ENCODE data around the gene COG5. TPM values are rescaled to one million over a fixed set of nuclear protein-coding genes. Genes with fewer than 3 reads are reported as not detected.

The COG5 gene
- total and polyA plus RNA-seq, 9 of the 15 experiments (the other 6 are each of a cell fraction or from before 2014, with no cell fraction given) = 15.3 to 75.1 (median 56.4) TPM

DNA sequence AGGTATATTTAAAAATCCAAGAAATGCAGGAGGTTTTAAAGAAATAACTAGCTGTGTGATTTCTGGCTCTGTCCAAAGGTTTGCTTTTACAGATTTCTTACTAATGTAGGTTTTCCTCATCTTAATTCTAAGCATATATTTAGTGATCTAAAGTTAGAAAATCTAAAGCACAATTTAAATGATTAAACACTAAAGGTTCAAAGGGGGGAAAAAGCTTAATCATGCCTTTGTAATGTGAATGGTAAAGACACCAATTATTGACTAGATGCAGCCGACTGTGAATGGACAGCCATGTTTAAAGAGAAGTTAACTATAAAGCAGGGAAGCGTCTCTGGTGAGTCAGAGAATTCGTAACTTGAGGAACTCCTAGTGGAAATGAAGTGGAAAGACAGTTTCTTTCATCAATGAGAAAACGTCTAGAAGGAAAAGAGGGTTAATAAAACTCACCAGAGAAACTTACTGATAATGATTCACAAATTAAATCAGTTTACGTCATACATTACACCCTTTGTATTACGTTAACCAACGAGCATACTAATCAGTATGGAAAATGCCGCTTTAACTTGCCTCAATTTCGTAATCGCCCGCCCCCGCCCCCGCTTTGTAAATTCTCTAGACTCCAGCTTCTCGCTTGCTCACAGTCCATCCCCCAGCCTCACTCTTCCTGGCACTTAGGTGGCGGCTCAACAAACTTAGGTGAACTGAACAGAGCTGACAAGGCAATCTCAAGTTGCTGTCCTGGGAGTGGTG is 396.1 kb downstream of the COG5 start (continued):
- TF ChIP-seq, protein P1, sequence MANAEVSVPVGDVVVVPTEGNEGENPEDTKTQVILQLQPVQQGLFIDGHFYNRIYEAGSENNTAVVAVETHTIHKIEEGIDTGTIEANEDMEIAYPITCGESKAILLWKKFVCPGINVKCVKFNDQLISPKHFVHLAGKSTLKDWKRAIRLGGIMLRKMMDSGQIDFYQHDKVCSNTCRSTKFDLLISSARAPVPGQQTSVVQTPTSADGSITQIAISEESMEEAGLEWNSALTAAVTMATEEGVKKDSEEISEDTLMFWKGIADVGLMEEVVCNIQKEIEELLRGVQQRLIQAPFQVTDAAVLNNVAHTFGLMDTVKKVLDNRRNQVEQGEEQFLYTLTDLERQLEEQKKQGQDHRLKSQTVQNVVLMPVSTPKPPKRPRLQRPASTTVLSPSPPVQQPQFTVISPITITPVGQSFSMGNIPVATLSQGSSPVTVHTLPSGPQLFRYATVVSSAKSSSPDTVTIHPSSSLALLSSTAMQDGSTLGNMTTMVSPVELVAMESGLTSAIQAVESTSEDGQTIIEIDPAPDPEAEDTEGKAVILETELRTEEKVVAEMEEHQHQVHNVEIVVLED (CRISPR knock-in tag; IDR thresholded peaks at IDR 0.05) = 0 out of 2 replicates have a peak, but pooled peaks have one; percentile 19
- TF ChIP-seq GABPA (tag; conservative IDR thresholded peaks at IDR 0.05; ENCODE audit: low read depth) (no peak), LCOR (CRISPR knock-in tag; IDR thresholded peaks at IDR 0.05) (no peak; the same call in 1 of the 2 replicates), SETDB1 (IDR thresholded peaks at IDR 0.05; ENCODE audit: low read length) (no peak), CBX3 (IDR thresholded peaks at IDR 0.05; ENCODE audit: borderline replicate concordance in 1 of 2, low read length in 2 of 2) (no peak), ZNF431 (CRISPR knock-in tag; IDR thresholded peaks at IDR 0.05) (0 out of 2 replicates have a peak, but pooled peaks have one; percentile 35), CSDE1 (IDR thresholded peaks at IDR 0.05) (peak in 1 of 2 experiments; percentile 69; a peak in 2 of 4 replicates), SMARCA4 (IDR thresholded peaks at IDR 0.05) (peak; percentile 77), TOE1 (IDR thresholded peaks at IDR 0.05; ENCODE audit: borderline replicate concordance) (peak; percentile 70; the same call in 1 of the 2 replicates), TOE1 (CRISPR knock-in tag; IDR thresholded peaks at IDR 0.05; ENCODE audit: borderline replicate concordance, low read depth) (no peak), MAFK (IDR thresholded peaks at IDR 0.05; ENCODE audit: low read length) (0 out of 2 replicates have a peak, but pooled peaks have one; percentile 8), ZNF197 (CRISPR knock-in tag; IDR thresholded peaks at IDR 0.05; ENCODE audit: low read depth) (peak; percentile 85; the same call in 1 of the 2 replicates), OTX1 (CRISPR knock-in tag; IDR thresholded peaks at IDR 0.05) (0 out of 2 replicates have a peak, but pooled peaks have one; percentile 56)
- TF ChIP-seq, protein P2, sequence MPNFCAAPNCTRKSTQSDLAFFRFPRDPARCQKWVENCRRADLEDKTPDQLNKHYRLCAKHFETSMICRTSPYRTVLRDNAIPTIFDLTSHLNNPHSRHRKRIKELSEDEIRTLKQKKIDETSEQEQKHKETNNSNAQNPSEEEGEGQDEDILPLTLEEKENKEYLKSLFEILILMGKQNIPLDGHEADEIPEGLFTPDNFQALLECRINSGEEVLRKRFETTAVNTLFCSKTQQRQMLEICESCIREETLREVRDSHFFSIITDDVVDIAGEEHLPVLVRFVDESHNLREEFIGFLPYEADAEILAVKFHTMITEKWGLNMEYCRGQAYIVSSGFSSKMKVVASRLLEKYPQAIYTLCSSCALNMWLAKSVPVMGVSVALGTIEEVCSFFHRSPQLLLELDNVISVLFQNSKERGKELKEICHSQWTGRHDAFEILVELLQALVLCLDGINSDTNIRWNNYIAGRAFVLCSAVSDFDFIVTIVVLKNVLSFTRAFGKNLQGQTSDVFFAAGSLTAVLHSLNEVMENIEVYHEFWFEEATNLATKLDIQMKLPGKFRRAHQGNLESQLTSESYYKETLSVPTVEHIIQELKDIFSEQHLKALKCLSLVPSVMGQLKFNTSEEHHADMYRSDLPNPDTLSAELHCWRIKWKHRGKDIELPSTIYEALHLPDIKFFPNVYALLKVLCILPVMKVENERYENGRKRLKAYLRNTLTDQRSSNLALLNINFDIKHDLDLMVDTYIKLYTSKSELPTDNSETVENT (CRISPR knock-in tag; IDR thresholded peaks at IDR 0.05) = no peak
- TF ChIP-seq, protein P3, sequence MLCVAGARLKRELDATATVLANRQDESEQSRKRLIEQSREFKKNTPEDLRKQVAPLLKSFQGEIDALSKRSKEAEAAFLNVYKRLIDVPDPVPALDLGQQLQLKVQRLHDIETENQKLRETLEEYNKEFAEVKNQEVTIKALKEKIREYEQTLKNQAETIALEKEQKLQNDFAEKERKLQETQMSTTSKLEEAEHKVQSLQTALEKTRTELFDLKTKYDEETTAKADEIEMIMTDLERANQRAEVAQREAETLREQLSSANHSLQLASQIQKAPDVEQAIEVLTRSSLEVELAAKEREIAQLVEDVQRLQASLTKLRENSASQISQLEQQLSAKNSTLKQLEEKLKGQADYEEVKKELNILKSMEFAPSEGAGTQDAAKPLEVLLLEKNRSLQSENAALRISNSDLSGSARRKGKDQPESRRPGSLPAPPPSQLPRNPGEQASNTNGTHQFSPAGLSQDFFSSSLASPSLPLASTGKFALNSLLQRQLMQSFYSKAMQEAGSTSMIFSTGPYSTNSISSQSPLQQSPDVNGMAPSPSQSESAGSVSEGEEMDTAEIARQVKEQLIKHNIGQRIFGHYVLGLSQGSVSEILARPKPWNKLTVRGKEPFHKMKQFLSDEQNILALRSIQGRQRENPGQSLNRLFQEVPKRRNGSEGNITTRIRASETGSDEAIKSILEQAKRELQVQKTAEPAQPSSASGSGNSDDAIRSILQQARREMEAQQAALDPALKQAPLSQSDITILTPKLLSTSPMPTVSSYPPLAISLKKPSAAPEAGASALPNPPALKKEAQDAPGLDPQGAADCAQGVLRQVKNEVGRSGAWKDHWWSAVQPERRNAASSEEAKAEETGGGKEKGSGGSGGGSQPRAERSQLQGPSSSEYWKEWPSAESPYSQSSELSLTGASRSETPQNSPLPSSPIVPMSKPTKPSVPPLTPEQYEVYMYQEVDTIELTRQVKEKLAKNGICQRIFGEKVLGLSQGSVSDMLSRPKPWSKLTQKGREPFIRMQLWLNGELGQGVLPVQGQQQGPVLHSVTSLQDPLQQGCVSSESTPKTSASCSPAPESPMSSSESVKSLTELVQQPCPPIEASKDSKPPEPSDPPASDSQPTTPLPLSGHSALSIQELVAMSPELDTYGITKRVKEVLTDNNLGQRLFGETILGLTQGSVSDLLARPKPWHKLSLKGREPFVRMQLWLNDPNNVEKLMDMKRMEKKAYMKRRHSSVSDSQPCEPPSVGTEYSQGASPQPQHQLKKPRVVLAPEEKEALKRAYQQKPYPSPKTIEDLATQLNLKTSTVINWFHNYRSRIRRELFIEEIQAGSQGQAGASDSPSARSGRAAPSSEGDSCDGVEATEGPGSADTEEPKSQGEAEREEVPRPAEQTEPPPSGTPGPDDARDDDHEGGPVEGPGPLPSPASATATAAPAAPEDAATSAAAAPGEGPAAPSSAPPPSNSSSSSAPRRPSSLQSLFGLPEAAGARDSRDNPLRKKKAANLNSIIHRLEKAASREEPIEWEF (CRISPR knock-in tag; IDR thresholded peaks at IDR 0.05) = peak; percentile 79; the same call in 1 of the 2 replicates
- TF ChIP-seq, protein P4, sequence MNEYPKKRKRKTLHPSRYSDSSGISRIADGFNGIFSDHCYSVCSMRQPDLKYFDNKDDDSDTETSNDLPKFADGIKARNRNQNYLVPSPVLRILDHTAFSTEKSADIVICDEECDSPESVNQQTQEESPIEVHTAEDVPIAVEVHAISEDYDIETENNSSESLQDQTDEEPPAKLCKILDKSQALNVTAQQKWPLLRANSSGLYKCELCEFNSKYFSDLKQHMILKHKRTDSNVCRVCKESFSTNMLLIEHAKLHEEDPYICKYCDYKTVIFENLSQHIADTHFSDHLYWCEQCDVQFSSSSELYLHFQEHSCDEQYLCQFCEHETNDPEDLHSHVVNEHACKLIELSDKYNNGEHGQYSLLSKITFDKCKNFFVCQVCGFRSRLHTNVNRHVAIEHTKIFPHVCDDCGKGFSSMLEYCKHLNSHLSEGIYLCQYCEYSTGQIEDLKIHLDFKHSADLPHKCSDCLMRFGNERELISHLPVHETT (CRISPR knock-in tag; conservative IDR thresholded peaks at IDR 0.05 in 1 of 2, IDR thresholded peaks at IDR 0.05 in 1 of 2) = peak in 1 of 2 experiments; percentile 72; a peak in 2 of 4 replicates
